NCI-H2227 (cell line): Measurements from ENCODE around the gene THRB.

Experiments used
- DNase-seq: peaks from one replicate; lab custom pipeline; 2025; ENCODE audit not compliant: unreplicated experiment; lab: John Stamatoyannopoulos, UW

THRB gene

GRCh38 chr3:24315971-24316370, 178.7 kb downstream of the THRB start:
- no peak for DNase-seq

GRCh38 chr3:24315356-24315755, 179.3 kb downstream of the THRB start:
- no peak for DNase-seq

GRCh38 chr3:24311881-24312280, 182.8 kb downstream of the THRB start:
- no peak for DNase-seq

- DNase-seq = no peak
These were observed 183.8 kb downstream of the THRB start for GRCh38 chr3:24310887-24311286.

- DNase-seq = no peak
These were observed 188.1 kb downstream of the THRB start for GRCh38 chr3:24306518-24306917.

GRCh38 chr3:24305795-24306467, 188.7 kb downstream of the THRB start:
- DNase-seq = no peak

- no peak for DNase-seq
These were observed 191.4 kb downstream of the THRB start for GRCh38 chr3:24303057-24303754.

- no peak for DNase-seq
These were observed 192.3 kb downstream of the THRB start for GRCh38 chr3:24302396-24302795.

- DNase-seq = no peak
These were observed 193.7 kb downstream of the THRB start for GRCh38 chr3:24300949-24301348.

GRCh38 chr3:24299806-24300626, 194.6 kb downstream of the THRB start:
- no peak for DNase-seq

GRCh38 chr3:24299246-24299805, 195.3 kb downstream of the THRB start:
- DNase-seq = no peak

- DNase-seq = no peak
These were observed 198.0 kb downstream of the THRB start for GRCh38 chr3:24296441-24297205.

GRCh38 chr3:24294150-24294549, 200.5 kb downstream of the THRB start:
- no peak for DNase-seq

GRCh38 chr3:24291646-24292045, 203.0 kb downstream of the THRB start:
- DNase-seq = no peak

- DNase-seq = no peak
These were observed 204.1 kb downstream of the THRB start for GRCh38 chr3:24290596-24290995.

- no peak for DNase-seq
These were observed 206.0 kb downstream of the THRB start for GRCh38 chr3:24288496-24289236.

GRCh38 chr3:24287755-24288450, 206.7 kb downstream of the THRB start:
- no peak for DNase-seq

- no peak for DNase-seq
These were observed 208.2 kb downstream of the THRB start for GRCh38 chr3:24286405-24286804.

GRCh38 chr3:24278543-24278942, 216.1 kb downstream of the THRB start:
- DNase-seq = no peak

- no peak for DNase-seq
These were observed 221.2 kb downstream of the THRB start for GRCh38 chr3:24273491-24273890.
